ENCODE results near the gene SERPINE2.
"Not testable (repeated sequence)": the region's sequence is repeated elsewhere in the genome, so short reads cannot be mapped to it uniquely, and the experiment has no call there.

Gene SERPINE2

GRCh38 chr2:224009605-224010315 is 29.3 kb downstream of the SERPINE2 start:
- DNase-seq = no peak

- no peak for DNase-seq
Observed at GRCh38 chr2:224008702-224009261, 30.3 kb downstream of the SERPINE2 start.

DNA sequence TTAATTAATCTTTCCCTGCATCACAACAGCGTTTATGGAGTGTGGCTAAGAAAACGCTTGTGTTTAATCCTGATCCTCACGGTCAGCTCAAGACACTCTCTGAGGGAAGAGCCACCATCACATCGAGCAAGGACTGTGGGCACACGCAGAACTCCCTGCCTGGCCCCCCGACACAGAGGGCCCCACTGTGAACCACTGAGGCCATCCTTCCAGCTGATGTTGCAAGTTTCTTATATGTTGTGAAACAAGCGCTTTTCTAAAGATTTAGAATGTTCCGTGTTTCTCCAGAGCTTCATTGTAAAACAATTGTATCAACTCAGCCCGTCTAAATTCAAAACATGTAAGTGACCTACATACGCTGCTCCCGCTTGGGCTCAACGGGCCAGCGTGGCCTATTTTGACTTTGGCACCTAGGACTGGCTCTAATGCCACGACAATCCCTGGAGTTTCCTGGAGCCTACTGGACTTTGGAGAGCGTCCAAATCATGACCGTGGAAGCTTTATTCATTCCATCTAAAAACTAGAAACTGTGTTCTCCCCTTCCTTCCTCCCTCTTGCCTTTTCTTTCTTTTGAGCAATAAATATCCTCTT is 34.9 kb downstream of the SERPINE2 start:
- no peak for DNase-seq

DNA sequence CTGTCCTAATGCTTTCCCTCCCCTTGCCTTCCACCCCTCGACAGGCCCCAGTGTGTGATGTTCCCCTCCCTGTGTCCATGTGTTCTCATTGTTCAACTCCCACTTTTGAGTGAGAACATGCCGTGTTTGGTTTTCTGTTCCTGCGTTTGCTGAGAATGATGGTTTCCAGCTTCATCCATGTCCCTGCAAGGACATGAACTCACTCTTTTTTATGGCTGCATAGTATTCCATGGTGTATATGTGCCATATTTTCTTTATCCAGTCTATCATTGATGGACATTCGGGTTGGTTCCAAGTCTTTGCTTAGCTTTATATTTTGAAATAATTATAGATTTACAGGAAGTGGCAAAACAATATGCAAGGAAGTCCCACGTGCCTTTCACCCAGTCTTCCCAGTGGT is 38.4 kb downstream of the SERPINE2 start:
- not testable (repeated sequence) for DNase-seq

DNA sequence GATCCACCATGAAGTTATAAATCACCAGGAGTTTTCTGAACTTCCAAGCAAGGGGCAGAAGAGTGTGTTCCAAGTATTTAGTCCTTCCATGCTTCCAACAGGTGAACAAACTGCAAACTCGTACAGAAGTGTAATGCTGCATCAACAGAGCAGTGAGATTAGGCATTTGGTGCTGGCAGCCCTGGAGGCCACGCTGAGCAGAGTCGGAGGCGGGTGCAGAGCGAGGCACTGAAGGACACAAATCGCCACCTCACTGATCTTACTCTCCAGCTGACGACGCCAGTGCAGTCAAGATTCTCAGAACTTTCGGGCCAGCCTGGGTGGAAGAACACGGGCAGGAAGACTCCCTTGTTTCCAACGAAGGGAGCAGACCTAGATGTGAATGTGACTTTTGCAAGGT is 39.2 kb downstream of the SERPINE2 start:
- DNase-seq = no peak

DNA sequence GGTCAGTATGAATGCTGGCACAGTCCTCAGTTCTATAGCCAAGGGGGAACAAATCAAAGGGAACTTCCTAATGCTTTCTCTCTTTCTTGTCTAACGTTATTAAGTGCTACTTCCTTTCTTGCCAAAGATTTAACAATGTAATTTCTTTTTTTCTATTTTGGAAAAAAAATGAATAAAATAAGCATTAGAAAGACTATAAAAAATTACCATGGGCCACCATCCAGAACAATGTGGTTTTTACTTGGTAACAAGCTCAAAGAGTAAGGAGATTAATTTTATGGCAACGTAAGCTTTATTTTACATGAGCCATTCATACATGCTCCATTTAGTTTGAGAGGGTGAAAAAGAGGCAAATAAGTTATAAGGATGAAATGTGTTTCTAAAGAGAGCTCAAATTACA is 40.1 kb downstream of the SERPINE2 start:
- DNase-seq = no peak

DNA sequence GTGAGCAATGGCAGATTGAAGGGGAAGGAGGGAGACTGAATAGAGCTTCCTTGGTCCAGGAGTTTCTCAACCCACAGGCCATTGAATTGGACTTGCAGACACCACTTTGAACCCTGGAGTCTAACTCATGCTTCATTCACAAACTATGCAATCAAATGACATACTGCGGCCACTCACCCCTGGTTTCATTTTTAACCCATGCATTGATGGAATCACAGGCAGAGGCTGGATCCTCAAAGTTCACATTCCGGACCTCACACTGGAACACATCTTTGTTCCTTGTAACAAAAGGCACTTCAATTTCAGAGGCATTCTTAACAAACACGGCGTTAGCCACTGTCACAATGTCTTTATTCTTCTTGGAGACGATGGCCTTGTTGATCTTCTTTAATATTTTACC is 41.1 kb downstream of the SERPINE2 start:
- DNase-seq = no peak

DNA sequence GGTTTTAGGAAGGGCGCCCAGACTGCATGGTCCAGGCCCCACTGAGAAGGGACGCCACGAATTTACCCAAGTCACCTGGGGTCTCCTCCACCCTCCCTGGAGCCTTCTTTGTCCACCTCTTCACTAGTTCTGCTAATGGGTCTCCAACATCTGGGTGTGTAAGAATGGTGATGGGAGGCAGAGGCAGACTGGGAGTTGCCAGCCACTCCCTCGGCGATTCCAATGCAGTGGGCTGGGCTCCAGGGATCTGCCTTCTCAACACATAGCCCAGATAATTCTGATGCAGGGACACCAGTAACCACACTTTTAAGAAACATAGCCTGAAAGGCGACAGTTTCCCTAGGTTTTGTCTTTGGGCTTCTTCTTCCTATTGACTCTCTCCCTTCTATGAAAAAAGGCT is 42.7 kb downstream of the SERPINE2 start:
- no peak for DNase-seq

GRCh38 chr2:223995569-223995968 is 43.5 kb downstream of the SERPINE2 start:
- DNase-seq = no peak

DNA sequence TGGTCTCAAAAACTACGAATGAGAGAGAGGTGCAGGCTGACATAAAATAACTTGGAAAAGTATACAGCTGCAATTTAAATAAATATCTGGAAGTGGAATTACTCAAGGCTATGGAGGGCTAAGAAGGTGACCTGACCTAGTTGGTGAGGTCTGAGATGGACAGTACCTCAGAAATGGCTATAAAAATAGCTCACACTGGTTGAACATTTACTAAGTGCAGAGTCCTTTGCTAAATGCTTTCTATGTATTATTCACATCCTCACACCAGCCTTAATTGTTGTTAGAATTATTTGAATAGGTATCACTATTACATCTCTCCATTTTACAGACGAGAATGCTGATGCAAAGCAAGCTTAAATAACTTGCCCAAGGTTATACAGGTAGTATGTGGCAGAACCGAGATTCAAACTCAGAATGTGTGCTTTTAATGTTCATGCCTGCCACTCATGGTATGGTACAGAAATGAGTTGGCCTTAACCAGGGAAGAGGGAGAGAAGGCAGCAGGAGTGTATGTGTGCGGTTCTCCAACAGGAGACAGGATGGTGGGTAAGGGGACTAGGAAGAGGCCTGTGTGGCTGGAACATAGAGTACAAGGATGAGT is 44.4 kb downstream of the SERPINE2 start:
- DNase-seq = no peak

- peak; percentile 41 for DNase-seq
Observed at GRCh38 chr2:223993634-223994232, 45.4 kb downstream of the SERPINE2 start.

GRCh38 chr2:223991611-223992010 is 47.5 kb downstream of the SERPINE2 start:
- no peak for DNase-seq

DNA sequence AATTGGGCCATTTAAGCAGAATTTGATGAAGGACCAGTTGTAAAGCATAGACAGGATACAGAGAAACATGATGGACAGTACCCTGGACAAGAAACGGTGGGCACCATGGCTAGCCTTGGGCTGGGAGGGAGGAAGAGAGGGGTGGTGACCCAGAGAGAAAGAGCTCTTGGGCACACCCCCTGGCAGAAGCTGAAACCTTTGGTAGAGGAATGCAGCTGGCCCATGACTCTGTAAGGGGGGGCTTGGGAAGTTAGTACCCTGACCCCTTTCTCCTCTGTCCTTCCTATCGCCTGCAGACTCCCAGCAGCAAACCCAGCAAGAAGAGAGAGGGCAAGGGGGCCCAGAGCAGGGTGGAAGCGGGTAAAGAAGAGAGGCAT is 49.2 kb downstream of the SERPINE2 start:
- no peak for DNase-seq

DNA sequence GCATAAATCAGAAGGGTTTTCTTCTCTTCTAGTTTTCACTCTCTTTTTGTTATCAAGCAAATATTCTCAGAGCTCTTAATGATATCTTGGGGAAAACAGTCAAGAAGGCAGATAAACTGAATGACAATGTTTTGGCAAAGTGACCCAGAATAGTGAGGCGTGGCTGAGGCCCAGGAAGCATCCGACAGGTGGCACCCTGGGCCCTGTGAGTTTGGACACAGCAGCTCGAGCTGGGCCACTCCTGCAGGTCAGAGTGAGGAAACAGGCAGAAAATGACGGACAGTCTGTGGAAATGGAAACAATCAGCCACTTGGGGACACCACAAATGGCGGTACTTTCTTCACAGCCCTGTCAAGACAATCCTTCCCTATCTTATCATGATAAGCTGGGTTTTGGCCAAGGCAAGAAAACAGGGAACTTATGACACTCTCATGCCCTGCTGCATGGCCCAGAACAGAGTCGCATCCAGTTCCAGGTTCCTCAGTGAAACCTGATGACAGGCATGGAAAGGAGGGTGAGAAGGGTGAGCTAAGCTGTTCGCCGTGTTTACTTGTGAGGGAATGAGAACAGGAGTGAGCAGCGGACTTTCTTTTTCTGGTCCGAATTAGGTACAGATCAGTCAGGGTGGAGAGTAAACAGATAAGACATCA is 49.8 kb downstream of the SERPINE2 start:
- DNase-seq = no peak

GRCh38 chr2:223981241-223981640 is 57.8 kb downstream of the SERPINE2 start:
- DNase-seq = no peak

DNA sequence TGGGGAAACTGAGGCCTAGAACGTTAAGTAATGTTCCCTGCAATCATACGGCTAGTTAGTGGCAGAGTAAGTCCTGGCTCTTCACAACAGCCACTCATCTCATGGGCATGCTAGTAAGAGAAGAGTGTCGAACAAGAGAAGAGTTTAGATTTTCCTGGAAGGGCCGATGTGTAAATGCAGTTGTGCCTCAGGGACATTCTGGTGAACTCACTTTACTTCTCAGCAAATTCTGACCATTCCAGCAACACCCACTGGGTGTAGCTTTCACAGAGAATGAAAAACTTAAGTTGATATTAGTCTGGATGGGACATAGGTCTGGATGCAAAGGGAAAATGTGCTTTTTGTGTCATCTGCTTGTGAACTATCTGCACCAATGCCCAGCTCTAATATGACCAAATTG is 58.3 kb downstream of the SERPINE2 start:
- no peak for DNase-seq

GRCh38 chr2:223980397-223980735 is 58.7 kb downstream of the SERPINE2 start:
- no peak for DNase-seq

DNA sequence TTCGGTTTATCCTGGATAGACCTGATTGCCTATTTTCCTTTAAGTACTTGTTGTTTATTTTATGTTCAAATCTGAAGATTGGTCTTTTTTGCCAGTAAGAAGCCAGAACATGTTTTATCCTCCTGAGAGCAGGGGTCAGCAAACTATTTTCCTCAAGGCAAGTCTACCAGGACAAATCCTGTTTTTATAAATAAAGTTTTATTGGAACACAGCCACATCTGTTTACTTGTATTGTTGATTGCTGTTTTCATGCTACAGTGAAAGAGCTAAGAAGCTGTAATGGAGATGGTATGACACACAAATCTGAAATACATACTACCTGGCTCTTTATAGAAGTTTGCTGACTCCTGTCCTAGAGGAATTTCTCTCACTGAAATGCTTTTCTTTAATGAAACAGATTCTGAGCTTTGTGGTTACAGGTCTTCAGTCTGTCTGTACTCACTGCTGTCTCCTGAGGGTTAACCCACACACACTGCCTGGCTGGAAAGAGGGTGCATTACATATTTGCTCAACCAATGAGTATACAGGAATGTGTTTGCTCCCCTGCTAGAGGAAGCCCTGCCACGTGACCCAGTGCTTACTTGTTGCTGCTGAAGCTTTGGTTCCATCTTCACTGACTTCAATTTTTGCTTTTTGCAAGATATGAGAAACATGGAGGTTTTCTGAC is 59.2 kb downstream of the SERPINE2 start:
- no peak for DNase-seq

DNA sequence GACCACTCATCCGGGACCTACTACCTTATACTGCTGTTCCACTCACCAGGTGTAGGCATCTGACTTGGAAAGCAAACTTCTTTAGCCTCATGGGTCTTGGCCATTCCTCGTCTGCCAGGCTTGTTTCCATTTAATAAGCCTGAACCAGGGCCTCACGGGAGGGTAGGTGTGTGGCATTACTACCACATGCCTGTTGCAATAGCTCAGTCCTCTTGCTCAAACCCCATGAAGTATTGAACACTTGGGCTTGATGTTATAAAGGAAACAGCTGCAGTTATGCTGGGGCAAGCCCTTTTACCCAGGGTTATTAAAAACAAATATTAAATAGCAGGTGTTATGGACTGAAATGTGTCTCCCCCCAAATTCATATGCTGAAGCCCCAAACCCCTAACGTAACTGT is 60.6 kb downstream of the SERPINE2 start:
- no peak for DNase-seq

- DNase-seq = no peak
Observed at GRCh38 chr2:223976635-223977226, 62.4 kb downstream of the SERPINE2 start.

DNA sequence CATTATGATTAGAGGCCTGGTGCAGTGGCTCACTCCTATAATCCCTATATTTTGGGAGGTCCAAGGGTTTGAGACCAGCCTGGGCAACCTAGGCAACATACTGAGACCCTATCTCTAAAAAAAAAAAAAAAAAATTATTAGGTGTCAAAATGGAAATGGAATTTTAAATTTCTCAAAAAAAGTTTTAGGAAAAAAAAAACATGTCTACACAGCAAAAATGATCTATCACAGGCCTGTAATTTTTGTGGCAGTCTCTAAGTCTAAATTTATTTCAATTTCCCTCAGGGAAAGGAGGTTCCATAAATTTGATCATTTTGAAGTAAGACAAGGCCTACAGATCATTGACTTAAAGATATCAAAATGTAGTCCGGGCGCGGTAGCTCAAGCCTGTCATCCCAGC is 65.5 kb downstream of the SERPINE2 start:
- no peak for DNase-seq

DNA sequence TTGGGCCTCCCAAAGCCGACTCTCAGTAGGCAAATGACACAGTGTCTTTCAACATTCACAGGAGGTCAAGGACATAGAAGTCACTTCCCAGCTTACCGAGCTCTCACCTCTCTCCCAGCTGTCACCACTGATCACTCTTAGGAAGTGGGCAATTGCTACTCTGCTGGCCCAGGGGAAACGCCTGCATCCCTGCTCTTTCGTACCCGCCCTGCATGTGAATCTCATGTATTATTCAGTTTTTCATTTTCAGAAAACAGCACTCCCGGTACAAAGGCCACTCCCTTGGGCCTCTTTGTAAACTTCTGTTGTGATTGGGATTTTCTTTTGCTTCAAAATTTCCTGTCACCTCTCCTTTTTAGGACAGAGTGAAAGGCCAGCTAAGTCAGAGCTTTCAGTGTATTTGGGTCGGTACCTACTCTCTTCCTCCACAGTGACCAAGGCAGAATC is 66.4 kb downstream of the SERPINE2 start:
- DNase-seq = no peak

Data from NCI-H1417 treated with DMSO at 0.1 percent for 48 hours (cell line).